Measurements from ENCODE around the gene GREB1L.

GRCh38 chr18:21490748-21491147 lies 248.7 kb downstream of the GREB1L start:
- TF ChIP-seq CTCF (IDR thresholded peaks at IDR 0.05) (no peak), POLR2A (IDR thresholded peaks at IDR 0.05) (no peak), POLR2AphosphoS5 (IDR thresholded peaks at IDR 0.05) (no peak)

All from prostate gland (tissue), 2 donors.